T47D (cell line): ENCODE data around the gene GNA15.

Experiments used
- DNase-seq, 2 experiments: peaks; one replicate each; pipeline versions ENCODE4 v3.0.0 to v3.0.0-alpha.2; 2011 to 2012; ENCODE audit warnings: low read depth in 1 of 2, low spot score in 1 of 2
- JUND ChIP-seq: IDR thresholded peaks from 2 replicates; pipeline ENCODE4 v1.6.1; 2012; ENCODE audit warnings: low read depth
- in situ Hi-C: cut with HindIII; loops from 2 replicates; pipeline ENCODE4 v1.10.0; 2016; ENCODE audit warnings: low sequenced_read_pairs, low pct_unique_long_range_greater_than_20kb

Gene GNA15

DNA sequence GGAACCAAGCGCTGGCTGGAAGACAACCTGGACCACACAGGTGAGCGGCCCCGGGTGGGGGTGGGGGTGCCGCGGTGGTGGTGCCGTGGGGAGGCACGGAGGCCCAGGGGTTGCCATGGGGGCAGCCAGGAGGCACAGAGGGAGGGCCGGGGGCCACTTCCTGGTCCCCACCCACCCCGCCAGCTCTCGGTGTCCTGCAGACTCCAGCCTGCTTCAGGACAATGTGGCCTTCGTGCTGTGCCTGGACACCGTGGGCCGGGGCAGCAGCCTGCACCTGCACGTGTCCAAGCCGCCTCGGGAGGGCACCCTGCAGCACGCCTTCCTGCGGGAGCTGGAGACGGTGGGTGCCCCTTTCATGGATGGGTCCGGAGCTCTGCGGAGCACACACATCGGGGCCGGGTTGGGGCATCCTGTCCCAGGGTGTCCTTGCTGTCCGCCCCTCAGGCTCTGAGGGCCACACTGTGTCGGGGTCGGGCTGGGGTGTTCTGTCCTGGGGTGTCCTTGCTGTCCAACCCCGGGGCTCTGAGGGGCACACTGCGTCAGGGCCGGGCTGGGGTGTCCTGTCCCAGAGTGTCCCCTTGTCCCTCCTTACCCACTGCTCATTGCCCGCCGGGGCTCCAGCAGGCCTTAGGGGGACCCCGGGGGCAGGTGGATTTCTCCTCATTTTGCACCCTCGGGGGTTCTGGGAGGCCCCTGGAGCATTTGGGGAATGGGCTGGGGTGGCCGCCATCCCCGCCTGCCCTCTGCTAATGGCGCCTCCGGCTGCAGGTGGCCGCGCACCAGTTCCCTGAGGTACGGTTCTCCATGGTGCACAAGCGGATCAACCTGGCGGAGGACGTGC, 68.2 kb downstream of the GNA15 start:
- in situ Hi-C loops, result no loop called here
- TF ChIP-seq JUND, result no peak

DNA sequence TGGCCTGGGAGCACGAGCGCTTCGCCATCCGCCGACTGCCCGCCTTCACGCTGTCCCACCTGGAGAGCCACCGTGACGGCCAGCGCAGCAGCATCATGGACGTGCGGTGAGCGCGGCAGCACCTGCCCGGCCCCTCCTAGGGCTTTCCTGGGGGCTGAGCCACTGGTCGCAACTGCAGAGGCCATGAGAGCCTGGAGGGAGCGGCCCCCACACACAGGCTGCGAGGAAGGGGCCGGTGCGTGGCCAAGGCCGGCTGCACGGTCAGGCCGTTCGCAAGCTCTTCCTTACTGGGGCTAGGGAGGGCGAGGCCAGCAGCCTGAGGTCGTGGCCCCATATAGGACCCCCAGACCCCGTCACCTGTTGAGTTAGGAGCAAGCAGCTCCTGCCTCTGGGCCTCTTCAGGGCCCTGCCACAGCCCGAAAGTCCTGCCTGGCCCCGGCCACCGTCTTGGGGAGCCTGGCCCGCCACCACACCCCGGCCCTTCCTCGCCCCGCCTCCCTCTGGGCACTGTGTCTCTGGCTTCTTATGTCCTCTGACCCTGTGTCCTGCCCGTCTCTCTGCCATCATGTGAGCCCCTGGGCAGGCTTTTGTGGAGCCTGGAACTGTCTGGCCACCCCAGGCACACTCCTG, 68.9 kb downstream of the GNA15 start:
- DNase-seq, result no peak
- no peak for TF ChIP-seq JUND
- in situ Hi-C loops, result no loop called here

More for the DNA sequence above, 68.2 kb downstream of the GNA15 start:
- no peak for DNase-seq

DNA sequence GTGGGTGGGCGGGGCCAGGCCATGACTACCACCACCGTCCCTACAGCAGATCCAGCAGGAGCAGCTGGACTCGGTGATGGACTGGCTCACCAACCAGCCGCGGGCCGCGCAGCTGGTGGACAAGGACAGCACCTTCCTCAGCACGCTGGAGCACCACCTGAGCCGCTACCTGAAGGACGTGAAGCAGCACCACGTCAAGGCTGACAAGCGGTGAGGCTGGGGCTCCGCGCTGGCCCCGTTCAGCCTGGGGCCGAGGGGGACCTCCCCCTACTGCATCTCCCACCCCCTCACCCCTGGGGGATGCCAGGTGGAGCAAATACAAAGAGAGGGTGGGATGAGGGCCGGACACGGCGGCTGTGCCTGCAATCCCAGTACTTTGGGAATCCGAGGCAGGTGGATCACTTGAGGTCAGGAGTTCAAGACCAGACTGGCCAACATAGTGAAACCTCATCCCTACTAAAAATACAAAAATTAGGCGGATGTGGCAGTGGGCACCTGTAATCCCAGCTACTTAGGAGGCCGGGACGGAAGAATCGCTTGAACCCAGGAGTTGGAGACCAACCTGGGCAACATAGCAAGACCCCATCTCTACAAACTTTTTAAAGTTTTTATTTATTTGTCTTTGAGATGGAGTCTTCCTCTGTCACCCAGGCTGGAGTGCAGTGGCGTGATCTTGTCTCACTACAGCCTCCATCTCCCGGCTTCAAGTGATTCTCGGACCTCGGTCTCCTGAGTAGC, 70.6 kb downstream of the GNA15 start:
- TF ChIP-seq JUND, result no peak
- in situ Hi-C loops, result no loop called here
- no peak for DNase-seq

GRCh38 chr19:3207461-3208242, 71.8 kb downstream of the GNA15 start:
- in situ Hi-C loops, result no loop called here
- no peak for TF ChIP-seq JUND
- DNase-seq, result no peak

DNA sequence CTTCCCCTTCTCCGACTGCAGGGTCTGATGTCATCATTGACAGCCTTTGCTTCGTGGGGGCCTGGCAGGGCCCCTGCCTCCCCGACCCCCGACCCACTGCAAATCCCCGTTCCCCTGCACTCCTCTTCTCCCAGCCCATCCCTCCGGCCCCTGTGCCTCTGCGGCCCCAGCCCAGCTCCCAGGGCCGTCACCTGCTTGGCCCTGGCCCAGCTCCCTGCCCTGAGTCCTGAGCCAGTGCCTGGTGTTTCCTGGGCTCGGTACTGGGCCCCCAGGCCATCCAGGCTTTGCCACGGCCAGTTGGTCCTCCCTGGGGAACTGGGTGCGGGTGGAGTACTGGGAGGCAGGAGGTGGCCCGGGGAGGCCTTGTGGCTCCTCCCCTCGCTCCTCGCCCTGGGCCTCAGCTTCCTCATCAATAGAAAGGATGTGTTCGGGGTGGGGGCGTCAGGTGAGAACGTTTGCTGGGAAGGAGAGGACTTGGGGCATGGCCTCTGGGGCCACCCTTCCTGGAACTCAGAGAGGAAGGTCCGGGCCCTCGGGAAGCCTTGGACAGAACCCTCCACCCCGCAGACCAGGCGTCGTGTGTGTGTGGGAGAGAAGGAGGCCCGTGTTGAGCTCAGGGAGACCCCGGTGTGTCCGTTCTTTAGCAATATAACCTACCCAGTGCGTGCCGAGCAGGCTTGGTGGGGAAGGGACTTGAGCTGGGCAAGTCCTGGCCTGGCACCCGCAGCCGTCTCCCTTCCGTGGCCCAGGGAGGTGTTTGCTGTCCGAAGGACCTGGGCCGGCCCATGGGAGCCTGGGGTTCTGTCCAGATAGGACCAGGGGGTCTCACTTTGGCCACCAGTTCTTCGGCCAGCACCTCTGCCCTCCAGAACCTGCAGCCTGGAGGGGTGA, 72.7 kb downstream of the GNA15 start:
- TF ChIP-seq JUND, result no peak
- in situ Hi-C loops, result no loop called here
- no peak for DNase-seq

GRCh38 chr19:3210347-3211017, 74.6 kb downstream of the GNA15 start:
- TF ChIP-seq JUND, result no peak
- DNase-seq, result peak in 1 of 2 experiments; percentile 33
- in situ Hi-C loops, result no loop called here

DNA sequence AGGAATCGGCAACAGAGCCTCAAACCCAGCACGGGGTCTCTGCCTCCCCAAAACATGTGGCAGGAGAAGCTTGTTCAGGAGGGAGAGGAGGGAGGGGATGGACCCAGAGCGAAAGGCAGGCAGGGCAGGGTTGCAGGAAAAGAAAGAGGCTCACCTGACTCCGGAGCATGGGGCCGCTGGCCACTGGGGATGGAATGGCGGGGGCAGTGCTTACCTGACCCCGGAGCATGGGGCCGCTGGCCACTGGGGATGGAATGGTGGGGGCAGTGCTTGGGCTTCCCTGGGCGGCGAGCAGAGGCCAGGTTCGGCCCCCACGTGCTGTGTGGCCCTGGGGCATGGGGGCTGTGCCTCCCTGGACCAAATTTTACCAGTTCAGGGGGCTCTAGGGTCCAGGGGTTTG, 75.4 kb downstream of the GNA15 start:
- TF ChIP-seq JUND, result no peak
- in situ Hi-C loops, result no loop called here
- no peak for DNase-seq

DNA sequence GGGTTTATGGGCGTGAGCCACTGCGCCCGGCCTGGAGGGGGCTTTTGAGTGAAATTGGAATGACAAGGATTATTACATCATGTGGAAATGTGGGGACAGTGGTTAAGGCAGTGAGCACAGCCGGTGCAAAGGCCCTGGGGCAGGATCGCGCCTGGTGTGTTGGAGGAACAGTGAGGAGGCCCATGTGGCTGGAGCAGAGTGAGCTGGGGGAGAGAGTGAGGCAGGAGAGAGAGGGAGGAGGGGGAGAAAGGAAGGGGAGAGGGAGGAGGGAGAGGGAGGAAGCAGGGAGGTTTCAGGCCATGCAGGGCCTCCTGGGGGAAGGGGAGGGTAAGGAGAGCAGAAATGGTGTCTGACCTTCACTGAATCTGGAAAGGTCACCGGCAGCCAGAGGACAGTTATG, 77.3 kb downstream of the GNA15 start:
- no peak for TF ChIP-seq JUND
- DNase-seq, result no peak
- in situ Hi-C loops, result no loop called here
